Caco-2 (cell line): ENCODE results near the gene MBOAT7. TPM values are rescaled to one million over a fixed set of nuclear protein-coding genes. Genes with fewer than 3 reads are reported as not detected.
A peak's percentile ranks its signal among the peaks of the same experiment; 100 is the strongest.

ENCODE experiments used
- BruUV-seq: library from RNA; stranded (reverse); fragments of 400-500 nt; replicated peaks from 2 replicates; lab custom pipeline; 2021; lab: Mats Ljungman, UMichigan
- CTCF ChIA-PET: fragments of 300-600 bp; sonication (Branson Sonifier 250); formaldehyde crosslinking; loops from one replicate; lab custom pipeline; 2022; ENCODE audit warnings: antibody characterized with exemption; lab: Charles Lee
- POLR2A ChIA-PET: fragments of 300-600 bp; sonication (Branson Sonifier 250); formaldehyde crosslinking; loops from one replicate; lab custom pipeline; 2022; ENCODE audit warnings: antibody characterized with exemption; lab: Charles Lee
- DNase-seq, 2 experiments: peaks; one replicate each; pipeline versions ENCODE4 v3.0.0 to v3.0.0-alpha.2; 2020 to 2022
- H3K27me3 ChIP-seq: replicated peaks from 2 replicates; pipeline ENCODE4 v1.6.0; 2011; ENCODE audit warnings: low read length; ENCODE audit not compliant: control insufficient read depth, insufficient read depth
- H3K36me3 ChIP-seq: 2 replicates; pipeline ENCODE4 v1.5.1; 2011; ENCODE audit warnings: low read length; ENCODE audit not compliant: control insufficient read depth, insufficient read depth
- H3K4me1 ChIP-seq: fragments of 250-450 bp; sonication (Bioruptor Pico); 2 replicates; pipeline ENCODE4 v1.5.1; 2020; ENCODE audit warnings: mild to moderate bottlenecking
- H3K4me3 ChIP-seq: 2 replicates; pipeline ENCODE4 v1.5.1; 2011; ENCODE audit warnings: low read depth, mild to moderate bottlenecking, control low read depth, low read length
- H3K9me3 ChIP-seq: fragments of 250-450 bp; sonication (Bioruptor Pico); 2 replicates; pipeline ENCODE4 v1.5.1; 2020; ENCODE audit warnings: mild to moderate bottlenecking, moderate library complexity
- H3K27ac Mint-ChIP-seq: one replicate; pipeline ENCODE4 v1.8.0; 2022; ENCODE audit warnings: mixed read lengths; ENCODE audit not compliant: unreplicated experiment
- H3K27me3 Mint-ChIP-seq: one replicate; pipeline ENCODE4 v1.8.0; 2022; ENCODE audit warnings: mixed read lengths; ENCODE audit not compliant: insufficient read depth, unreplicated experiment
- H3K36me3 Mint-ChIP-seq: one replicate; pipeline ENCODE4 v1.8.0; 2022; ENCODE audit warnings: mild to moderate bottlenecking, mixed read lengths; ENCODE audit not compliant: insufficient read depth, unreplicated experiment
- H3K4me1 Mint-ChIP-seq: one replicate; pipeline ENCODE4 v1.8.0; 2022; ENCODE audit warnings: low read depth, mixed read lengths; ENCODE audit not compliant: unreplicated experiment
- H3K4me3 Mint-ChIP-seq: one replicate; pipeline ENCODE4 v1.8.0; 2022; ENCODE audit warnings: mild to moderate bottlenecking, moderate library complexity, mixed read lengths; ENCODE audit not compliant: unreplicated experiment
- H3K9me3 Mint-ChIP-seq: one replicate; pipeline ENCODE4 v1.8.0; 2022; ENCODE audit warnings: mixed read lengths; ENCODE audit not compliant: unreplicated experiment
- CTCF ChIP-seq, 2 experiments: fragments of 200-600 bp in 1 of 2; IDR thresholded peaks; 1 replicate in 1 of 2; 2 replicates in 1 of 2; pipeline versions ENCODE4 v1.5.1 to v1.8.0; 2011 to 2022; ENCODE audit warnings: antibody characterized with exemption in 1 of 2, control low read depth in 1 of 2, inconsistent platforms in 1 of 2, low read depth in 1 of 2, low read length in 1 of 2, mild to moderate bottlenecking in 1 of 2, moderate library complexity in 1 of 2; ENCODE audit not compliant: insufficient read depth in 1 of 2, severe bottlenecking in 1 of 2, unreplicated experiment in 1 of 2
- intact Hi-C: fragments of 100-400 bp; cut with micrococcal nuclease; formaldehyde crosslinking; loops from one replicate; pipeline ENCODE4 v1.10.0; 2022; ENCODE audit not compliant: unreplicated experiment
- total RNA-seq: library from RNA; stranded (reverse); gene quantifications from 2 replicates; pipeline ENCODE4 v1.2.3, GENCODE V29; 2022

The MBOAT7 gene
- total RNA-seq, 1 experiment from 2014 or later = 137 TPM

GRCh38 chr19:54138489-54139256 lies 50.7 kb downstream of the MBOAT7 start:
- no peak for DNase-seq
- Mint-ChIP-seq H3K27ac (peak overlapping the region; percentile 82), H3K4me3 (peak overlapping the region; percentile 88), H3K36me3 (peaks cover 62% of the 10 kb centered on the region), H3K9me3 (no peaks in the 10 kb centered on the region), H3K27me3 (no peaks in the 10 kb centered on the region), H3K4me1 (peaks cover 14% of the 10 kb centered on the region)
- TF ChIP-seq CTCF (IDR thresholded peaks at IDR 0.05; ENCODE audit: insufficient read depth in 1 of 2, low read depth in 1 of 2, low read length in 1 of 2, severe bottlenecking in 1 of 2, unreplicated experiment in 1 of 2) = no peak
- ChIA-PET POLR2A (interaction anchor here (2.2 kb wide), 1 partner anchor 51 kb away, joined by 58 read pairs; the partner anchor contains the start of genes MBOAT7 and TSEN34), CTCF (no interaction called here)
- 0 out of 2 replicates have a peak, but pooled peaks cover 1% of the 10 kb centered on the region for H3K36me3 ChIP-seq
- peaks cover 9% of the 10 kb centered on the region for H3K4me1 ChIP-seq
- H3K27me3 ChIP-seq = no peaks in the 10 kb centered on the region
- no TSS peak for BruUV-seq
- H3K9me3 ChIP-seq = no peaks in the 10 kb centered on the region
- intact Hi-C loops = loop anchor here (5.0 kb wide), 1 partner anchor 271 kb away; the partner anchor contains the start of gene MYADM
- peak overlapping the region; percentile 96 for H3K4me3 ChIP-seq

- Mint-ChIP-seq H3K9me3 (no peaks in the 10 kb centered on the region), H3K36me3 (peaks cover 54% of the 10 kb centered on the region), H3K4me1 (peaks cover 14% of the 10 kb centered on the region), H3K27ac (peak within 1 kb of the TSS; percentile 82), H3K4me3 (peak within 1 kb of the TSS; percentile 88), H3K27me3 (no peaks in the 10 kb centered on the region)
- ChIA-PET CTCF (interaction anchor here (0.9 to 1.8 kb wide), 12 partner anchors 14 to 345 kb away, joined by 3 to 16 read pairs (median 6); partner anchors contain the start of genes LENG1, MBOAT7, PRKCG and PRPF31), POLR2A (interaction anchor here (0.6 to 2.2 kb wide), 19 partner anchors 8 to 1412 kb away, joined by 3 to 58 read pairs (median 6); partner anchors contain the start of genes LENG1, LENG9, MBOAT7 and MYADM)
- H3K4me3 ChIP-seq = peak within 1 kb of the TSS; percentile 96
- H3K36me3 ChIP-seq = 0 out of 2 replicates have a peak, but pooled peaks cover 1% of the 10 kb centered on the region
- H3K9me3 ChIP-seq = no peaks in the 10 kb centered on the region
- no TSS peak for BruUV-seq
- DNase-seq = no peak
- intact Hi-C loops = loop anchor here (1.0 to 5.0 kb wide), 6 partner anchors 21 to 271 kb away; partner anchors contain the start of genes LENG1, MYADM, NDUFA3 and PRPF31
- H3K27me3 ChIP-seq = no peaks in the 10 kb centered on the region
- no peak for TF ChIP-seq CTCF (IDR thresholded peaks at IDR 0.05; ENCODE audit: insufficient read depth in 1 of 2, low read depth in 1 of 2, low read length in 1 of 2, severe bottlenecking in 1 of 2, unreplicated experiment in 1 of 2)
- peaks cover 9% of the 10 kb centered on the region for H3K4me1 ChIP-seq
These were observed 51.5 kb downstream of the MBOAT7 start, which contains the start of gene CNOT3 for GRCh38 chr19:54137699-54138488. TSS of gene CNOT3 (plus strand) at chr19:54137762. CDS start at chr19:54142979, 5,217 bp downstream.
